Measurements from ENCODE around the gene FBXL19. TPM values are rescaled to one million over a fixed set of nuclear protein-coding genes. Genes with fewer than 3 reads are reported as not detected.

FBXL19 gene
- total RNA-seq, 2 donors from 2014 or later = 8.6 to 21.1 TPM

- Histone ChIP-seq H3K4me3 (peak overlapping the region; percentile 25 to 35), H3K27me3 (no peaks in the 10 kb centered on the region), H3K9me3 (no peaks in the 10 kb centered on the region), H3K36me3 (replicated peaks in 1 of 2; ENCODE audit: insufficient read depth in 1 of 2, low read depth in 2 of 2) (no peaks in the 10 kb centered on the region), H3K4me1 (peaks cover 20% of the 10 kb centered on the region), H3K27ac (peak overlapping the region; percentile 77 to 96 (median 92))
- 0% methylated on average over 36 to 42 of the region's 42 CpGs for WGBS, 2 donors
- DNase-seq = peak; percentile 99 to 100 (median 100)
- intact Hi-C loops (cut with DNase I) = no loop called here
- ATAC-seq = peak; percentile 77
- TF ChIP-seq POLR2A (IDR thresholded peaks at IDR 0.05) = no peak
- TF ChIP-seq CTCF (IDR thresholded peaks at IDR 0.05) = no peak
These were observed 882 bp upstream of the FBXL19 start for GRCh38 chr16:30922420-30922959.

GRCh38 chr16:30922960-30923535 is 324 bp upstream of the FBXL19 start:
- peak overlapping the region; percentile 77 to 96 (median 92) for H3K27ac ChIP-seq
- ATAC-seq (peak; percentile 78), DNase-seq (peak; percentile 99)
- H3K4me3 ChIP-seq = peak overlapping the region; percentile 66 to 96
- intact Hi-C loops (cut with DNase I) = no loop called here
- no peaks in the 10 kb centered on the region for H3K9me3 ChIP-seq
- H3K36me3 ChIP-seq (replicated peaks in 1 of 2; ENCODE audit: insufficient read depth in 1 of 2, low read depth in 2 of 2) = no peaks in the 10 kb centered on the region
- TF ChIP-seq CTCF (IDR thresholded peaks at IDR 0.05) (peak in 1 of 7 experiments; percentile 5), POLR2A (IDR thresholded peaks at IDR 0.05) (peak in 2 of 3 donors; percentile 56 to 60)
- WGBS, 2 donors = 0 to 1% methylated on average over 27 to 33 of the region's 33 CpGs
- H3K27me3 ChIP-seq = no peaks in the 10 kb centered on the region
- peaks cover 20% of the 10 kb centered on the region for H3K4me1 ChIP-seq

- WGBS, 2 donors = 13 to 36% methylated on average over 11 to 13 of the region's 53 CpGs
- Histone ChIP-seq H3K36me3 (replicated peaks in 1 of 2; ENCODE audit: insufficient read depth in 1 of 2, low read depth in 2 of 2) (no peaks in the 10 kb centered on the region), H3K4me1 (peaks cover 20% of the 10 kb centered on the region), H3K9me3 (no peaks in the 10 kb centered on the region), H3K4me3 (peak overlapping the region; percentile 66 to 96), H3K27me3 (no peaks in the 10 kb centered on the region), H3K27ac (peak overlapping the region in 3 of 4 donors; percentile 77 to 96 (median 93))
- TF ChIP-seq POLR2A (IDR thresholded peaks at IDR 0.05) = no peak
- no peak for TF ChIP-seq CTCF (IDR thresholded peaks at IDR 0.05)
- DNase-seq (peak in 2 of 4 donors; percentile 29 to 33), ATAC-seq (no peak)
- intact Hi-C loops (cut with DNase I) = no loop called here
These were observed 922 bp downstream of the FBXL19 start for GRCh38 chr16:30924076-30924912.

GRCh38 chr16:30924913-30925631 is 1.7 kb downstream of the FBXL19 start:
- TF ChIP-seq POLR2A (IDR thresholded peaks at IDR 0.05) (no peak), CTCF (IDR thresholded peaks at IDR 0.05) (no peak)
- intact Hi-C loops (cut with DNase I) = no loop called here
- Histone ChIP-seq H3K27me3 (no peaks in the 10 kb centered on the region), H3K36me3 (replicated peaks in 1 of 2; ENCODE audit: insufficient read depth in 1 of 2, low read depth in 2 of 2) (no peaks in the 10 kb centered on the region), H3K4me3 (no peak overlapping the region), H3K4me1 (peaks cover 20% of the 10 kb centered on the region), H3K27ac (no peak overlapping the region), H3K9me3 (no peaks in the 10 kb centered on the region)
- no peak for ATAC-seq
- 72 to 77% methylated on average over 9 to 11 of the region's 11 CpGs for WGBS, 2 donors
- no peak for DNase-seq

Measured in body of pancreas (tissue), 4 donors.